Hypothalamus (tissue), 51 donors: ENCODE data around the gene HID1.

Experiments
- DNase-seq, 51 donors: peaks; one replicate each; lab custom pipeline; 2025; lab: John Stamatoyannopoulos, UW

HID1 gene

GRCh38 chr17:75003070-75003956 is 30.8 kb upstream of the HID1 start:
- DNase-seq, result no peak

- no peak for DNase-seq
These were observed 29.6 kb upstream of the HID1 start for GRCh38 chr17:75001915-75002843.

- DNase-seq, result no peak
These were observed 27.0 kb upstream of the HID1 start for GRCh38 chr17:74999523-74999922.

- DNase-seq, result no peak
These were observed 26.2 kb upstream of the HID1 start for GRCh38 chr17:74998783-74999182.

- no peak for DNase-seq
These were observed 23.3 kb upstream of the HID1 start for GRCh38 chr17:74995847-74996246.

GRCh38 chr17:74994440-74994839 is 21.9 kb upstream of the HID1 start:
- DNase-seq, result no peak

- DNase-seq, result no peak
These were observed 19.7 kb upstream of the HID1 start for GRCh38 chr17:74992223-74992622.

GRCh38 chr17:74990581-74991105 is 18.1 kb upstream of the HID1 start:
- no peak for DNase-seq

GRCh38 chr17:74987909-74988711 is 15.6 kb upstream of the HID1 start:
- peak in 46 of 51 donors; percentile 22 to 82 (median 56) for DNase-seq

- peak; percentile 27 to 98 (median 92) for DNase-seq
These were observed 14.9 kb upstream of the HID1 start, which contains the start of gene CDR2L for GRCh38 chr17:74987418-74987908. Gene CDR2L (plus strand): TSS chr17:74987632. CDS start chr17:74988044, 412 bp downstream.

- DNase-seq, result no peak
These were observed 13.6 kb upstream of the HID1 start for GRCh38 chr17:74986206-74986576.

GRCh38 chr17:74982663-74983313 is 10.2 kb upstream of the HID1 start:
- DNase-seq, result peak in 6 of 51 donors; percentile 27 to 82 (median 51)

GRCh38 chr17:74981979-74982662 is 9.6 kb upstream of the HID1 start:
- peak; percentile 14 to 95 (median 81) for DNase-seq

GRCh38 chr17:74981318-74981978 is 8.9 kb upstream of the HID1 start:
- peak in 1 of 51 donors; percentile 47 for DNase-seq

GRCh38 chr17:74979408-74980146 is 7.0 kb upstream of the HID1 start:
- DNase-seq, result no peak

- no peak for DNase-seq
These were observed 5.7 kb upstream of the HID1 start for GRCh38 chr17:74978240-74978639.

- no peak for DNase-seq
These were observed 5.2 kb upstream of the HID1 start for GRCh38 chr17:74977802-74978201.

GRCh38 chr17:74975943-74976342 is 3.4 kb upstream of the HID1 start:
- DNase-seq, result no peak
